Left renal cortex interstitium (tissue), 4 donors: ENCODE data around the gene SP1. TPM values are rescaled to one million over a fixed set of nuclear protein-coding genes. Genes with fewer than 3 reads are reported as not detected.
"Not testable (repeated sequence)": the region's sequence is repeated elsewhere in the genome, so short reads cannot be mapped to it uniquely, and the experiment has no call there.

ENCODE experiments used
- DNase-seq, 4 donors: peaks; one replicate each; pipeline ENCODE4 v3.0.0-alpha.2; 2013; ENCODE audit warnings: low read depth in 4 of 4, low spot score in 2 of 4, missing footprints in 1 of 4
- polyA plus RNA-seq, 4 donors: library from polyadenylated mRNA; unstranded; fragments of 120-200 nt; gene quantifications; one replicate each; pipeline ENCODE4 v1.2.1, GENCODE V29; 2013; ENCODE audit not compliant: insufficient read length in 4 of 4

Gene SP1
- polyA plus RNA-seq, 4 donors: 65.1 to 84.2 (median 78.0) TPM

- DNase-seq: no peak
These were observed 22.9 kb downstream of the SP1 start for GRCh38 chr12:53402871-53403270.

DNA sequence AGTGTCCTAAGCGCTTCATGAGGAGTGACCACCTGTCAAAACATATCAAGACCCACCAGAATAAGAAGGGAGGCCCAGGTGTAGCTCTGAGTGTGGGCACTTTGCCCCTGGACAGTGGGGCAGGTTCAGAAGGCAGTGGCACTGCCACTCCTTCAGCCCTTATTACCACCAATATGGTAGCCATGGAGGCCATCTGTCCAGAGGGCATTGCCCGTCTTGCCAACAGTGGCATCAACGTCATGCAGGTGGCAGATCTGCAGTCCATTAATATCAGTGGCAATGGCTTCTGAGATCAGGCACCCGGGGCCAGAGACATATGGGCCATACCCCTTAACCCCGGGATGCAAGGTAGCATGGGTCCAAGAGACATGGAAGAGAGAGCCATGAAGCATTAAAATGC is 31.0 kb downstream of the SP1 start:
- no peak for DNase-seq

DNA sequence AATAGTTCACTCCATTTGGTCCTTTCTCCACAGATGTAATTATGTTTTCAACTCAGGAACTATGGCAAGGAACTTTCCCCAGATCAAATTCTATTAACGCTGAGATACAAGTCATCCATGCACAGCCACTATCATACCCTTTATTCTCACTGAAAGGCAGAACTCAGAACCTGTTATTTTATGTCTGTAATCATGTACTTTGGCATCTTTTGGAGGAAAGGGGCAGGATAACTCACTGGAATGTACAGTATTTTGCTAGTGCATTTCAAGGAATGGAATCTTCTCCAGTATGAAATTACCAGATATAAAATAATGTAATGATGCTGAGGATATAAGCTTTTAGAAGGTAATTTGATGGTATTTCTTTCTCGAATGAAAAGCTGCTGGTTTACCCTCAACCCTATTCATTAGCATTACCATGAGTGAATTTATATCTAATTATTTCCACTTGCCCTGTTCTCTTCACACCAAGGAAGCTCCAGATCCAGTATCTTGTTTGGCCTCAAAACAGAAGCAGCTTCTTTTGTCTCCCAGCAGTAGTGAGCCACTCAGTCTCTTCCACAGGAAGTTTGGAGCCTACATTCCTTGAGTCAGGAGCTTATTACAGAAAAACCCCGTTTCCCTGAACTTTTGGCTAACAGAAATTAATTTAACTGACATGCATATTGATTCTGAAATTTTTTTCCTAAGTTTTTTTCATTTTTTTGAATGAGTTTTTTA is 33.7 kb downstream of the SP1 start:
- DNase-seq: no peak

DNA sequence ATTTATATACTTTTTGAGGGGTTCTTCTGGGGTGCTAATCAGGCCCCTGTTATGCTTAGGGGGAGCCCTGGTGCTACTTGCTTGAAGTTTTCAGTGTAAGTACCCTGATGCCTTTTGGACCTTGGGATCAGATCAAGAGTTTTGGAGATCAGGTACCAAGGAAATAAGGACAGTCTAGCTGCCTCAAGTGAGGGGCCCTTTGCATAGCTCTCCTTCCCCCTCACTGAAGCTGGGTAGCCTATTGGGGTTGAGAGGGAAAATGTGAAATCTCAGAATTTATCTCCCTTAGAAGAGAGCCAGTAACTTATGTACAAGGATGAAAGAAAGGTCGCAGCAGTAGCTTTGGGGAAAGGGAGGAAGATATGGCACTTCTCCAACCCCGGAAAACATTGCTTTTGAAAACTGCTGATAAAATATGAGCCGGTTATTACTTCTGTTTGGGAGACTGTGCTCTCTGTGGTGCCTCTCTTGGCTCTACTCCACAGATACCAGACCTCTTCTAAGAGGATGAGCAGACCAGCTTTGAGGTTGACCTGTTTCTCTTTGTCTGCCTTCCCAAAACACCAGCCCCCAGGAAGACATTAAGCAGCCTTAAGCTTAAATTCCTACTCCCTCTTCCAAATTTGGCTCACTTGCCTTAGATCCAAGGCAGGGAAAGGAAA is 34.9 kb downstream of the SP1 start:
- no peak for DNase-seq

DNA sequence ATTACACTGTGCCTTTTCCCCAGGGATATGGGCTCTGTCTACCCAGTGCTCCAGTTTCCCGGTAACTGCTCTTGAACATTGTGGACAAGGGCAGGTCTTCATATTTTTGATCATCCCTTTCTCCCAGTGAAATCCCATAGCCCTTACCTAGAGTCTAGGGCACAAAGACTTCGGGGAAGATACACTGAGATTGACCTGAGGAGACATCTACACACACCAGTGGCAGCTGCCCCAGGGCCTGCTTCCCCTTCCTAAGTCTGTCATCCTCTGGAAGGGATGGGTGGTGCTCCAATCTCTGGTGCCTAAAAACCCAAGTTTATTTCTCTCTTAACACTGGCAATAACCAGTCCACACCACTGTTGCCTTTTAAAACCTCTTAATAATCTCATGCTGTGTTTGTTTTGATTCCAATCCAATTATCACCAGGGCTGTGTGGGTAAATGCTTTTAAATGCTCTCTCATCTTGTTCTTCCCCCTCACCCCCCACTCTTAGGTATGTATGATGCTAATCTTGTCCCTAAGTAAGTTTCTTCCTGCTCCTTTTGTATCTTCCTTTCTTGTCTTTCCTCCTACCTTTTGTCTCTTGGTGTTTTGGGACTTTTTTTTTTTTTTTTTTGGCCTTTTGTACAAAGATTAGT is 35.9 kb downstream of the SP1 start:
- DNase-seq: not testable (repeated sequence)

- DNase-seq: not testable (repeated sequence)
These were observed 37.4 kb downstream of the SP1 start for GRCh38 chr12:53417291-53417816.

DNA sequence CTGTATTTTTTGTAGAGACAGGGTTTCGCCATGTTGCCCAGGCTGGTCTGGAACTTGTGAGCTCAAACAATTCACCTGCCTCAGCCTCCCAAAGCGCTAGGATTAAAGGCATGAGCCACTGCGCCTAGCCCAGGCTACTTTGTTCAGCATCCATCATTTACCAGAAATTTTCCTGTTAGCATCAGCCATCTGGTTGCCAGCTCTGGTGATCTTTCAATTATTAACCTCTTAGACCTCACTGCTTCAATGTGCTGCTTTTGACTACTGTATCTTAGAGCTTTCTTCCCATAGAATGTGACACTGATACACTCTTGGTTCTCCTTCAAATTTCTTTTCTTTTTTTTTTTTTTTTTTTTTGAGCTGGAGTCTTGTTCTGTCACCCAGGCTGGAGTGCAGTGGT is 38.2 kb downstream of the SP1 start:
- DNase-seq: no peak

- no peak for DNase-seq
These were observed 39.8 kb downstream of the SP1 start for GRCh38 chr12:53419756-53420155.

GRCh38 chr12:53422247-53422646 is 42.3 kb downstream of the SP1 start:
- not testable (repeated sequence) for DNase-seq

DNA sequence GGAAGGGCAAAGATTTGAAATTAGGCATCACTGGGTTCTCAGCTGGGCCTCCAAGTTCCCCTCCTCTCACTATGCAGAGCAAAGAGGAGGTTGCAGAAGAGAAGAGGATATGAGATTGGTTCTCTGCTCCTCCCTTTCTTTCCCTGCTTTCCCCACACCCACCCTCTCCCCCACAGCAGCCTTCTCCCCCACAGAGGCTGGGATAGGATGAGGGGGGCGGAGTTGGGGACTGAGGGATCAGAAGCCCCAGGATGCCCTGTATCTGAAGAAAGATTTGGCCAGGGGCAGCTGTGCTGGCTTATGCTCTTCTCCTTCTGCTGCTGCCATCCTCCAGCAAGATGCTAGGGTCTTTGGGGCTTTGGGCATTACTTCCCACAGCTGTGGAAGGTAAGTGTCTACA is 43.6 kb downstream of the SP1 start, which contains the start of gene AMHR2:
Gene AMHR2, plus strand, starts transcription at position 259 of the 400 bp plus-strand sequence. Its CDS starts 80 bp downstream, at position 339.
- no peak for DNase-seq

DNA sequence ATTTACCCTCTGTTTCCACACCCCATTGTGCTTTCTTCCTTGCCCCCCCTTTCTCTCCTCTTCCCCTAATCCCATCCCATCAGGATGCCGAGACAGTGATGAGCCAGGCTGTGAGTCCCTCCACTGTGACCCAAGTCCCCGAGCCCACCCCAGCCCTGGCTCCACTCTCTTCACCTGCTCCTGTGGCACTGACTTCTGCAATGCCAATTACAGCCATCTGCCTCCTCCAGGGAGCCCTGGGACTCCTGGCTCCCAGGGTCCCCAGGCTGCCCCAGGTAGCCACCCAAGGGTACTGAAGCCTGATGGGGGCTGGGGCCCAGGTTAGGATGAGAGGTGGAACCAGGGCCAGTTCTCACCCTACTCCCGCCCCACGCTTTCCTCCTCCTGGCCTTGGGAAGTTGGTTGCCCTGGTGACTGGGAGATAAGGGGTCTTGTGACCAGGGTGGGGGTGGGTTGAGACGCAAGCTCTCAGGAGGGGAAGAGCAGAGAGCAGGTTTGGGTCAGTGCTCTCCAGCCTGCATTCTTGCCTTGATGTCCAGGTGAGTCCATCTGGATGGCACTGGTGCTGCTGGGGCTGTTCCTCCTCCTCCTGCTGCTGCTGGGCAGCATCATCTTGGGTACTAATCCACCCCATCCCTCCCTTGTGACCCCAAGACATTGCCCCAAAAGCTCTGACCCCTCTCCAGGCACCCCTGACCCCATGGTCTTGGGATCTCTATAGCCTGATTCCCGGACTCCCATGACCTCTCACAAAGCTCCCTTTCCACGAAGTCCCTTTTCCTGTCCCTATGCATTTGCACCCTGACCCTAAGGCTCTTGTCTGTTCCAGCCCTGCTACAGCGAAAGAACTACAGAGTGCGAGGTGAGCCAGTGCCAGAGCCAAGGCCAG is 44.9 kb downstream of the SP1 start:
- no peak for DNase-seq

- DNase-seq: no peak
These were observed 45.7 kb downstream of the SP1 start for GRCh38 chr12:53425515-53426150.

- DNase-seq: no peak
These were observed 48.1 kb downstream of the SP1 start for GRCh38 chr12:53427905-53428594.

GRCh38 chr12:53428741-53429140 is 48.8 kb downstream of the SP1 start:
- DNase-seq: no peak

- DNase-seq: no peak
These were observed 50.1 kb downstream of the SP1 start for GRCh38 chr12:53430116-53430515.

DNA sequence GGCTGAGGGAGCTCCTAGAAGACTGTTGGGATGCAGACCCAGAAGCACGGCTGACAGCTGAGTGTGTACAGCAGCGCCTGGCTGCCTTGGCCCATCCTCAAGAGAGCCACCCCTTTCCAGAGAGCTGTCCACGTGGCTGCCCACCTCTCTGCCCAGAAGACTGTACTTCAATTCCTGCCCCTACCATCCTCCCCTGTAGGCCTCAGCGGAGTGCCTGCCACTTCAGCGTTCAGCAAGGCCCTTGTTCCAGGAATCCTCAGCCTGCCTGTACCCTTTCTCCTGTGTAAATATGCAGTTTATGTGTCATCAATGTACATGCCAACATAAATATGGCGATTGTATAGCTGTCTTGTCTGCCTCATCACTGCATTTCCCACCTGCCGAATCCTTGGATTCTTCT is 51.2 kb downstream of the SP1 start:
- no peak for DNase-seq

GRCh38 chr12:53435326-53435725 is 55.4 kb downstream of the SP1 start:
- not testable (repeated sequence) for DNase-seq

- not testable (repeated sequence) for DNase-seq
These were observed 59.6 kb downstream of the SP1 start for GRCh38 chr12:53439582-53439981.
